TTC549 (cell line): Measurements from ENCODE around the gene AP1M1.

Experiments used
- FAIRE-seq: peaks from 2 replicates; lab custom pipeline; 2012; peaks lifted over from hg19 to GRCh38; lab: Jason Lieb, UNC

Gene AP1M1

DNA sequence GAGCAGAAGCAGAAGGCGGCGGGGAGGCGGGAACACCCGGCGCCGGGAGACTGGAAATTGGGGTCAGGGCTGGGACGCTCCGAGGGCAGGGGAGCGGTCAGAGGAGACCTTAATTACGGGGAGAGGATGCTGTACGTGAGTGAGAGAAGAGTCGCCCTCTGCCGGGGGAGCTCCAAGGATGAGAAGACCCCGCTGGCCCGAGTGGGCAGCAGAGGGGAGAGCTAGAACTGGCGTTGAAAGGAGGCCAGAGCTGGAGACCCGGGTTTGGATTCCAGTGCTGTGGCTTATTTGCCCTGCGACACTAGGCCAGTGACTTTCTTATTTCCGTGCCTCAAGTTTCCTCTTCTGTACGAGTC, 12.0 kb upstream of the AP1M1 start:
- FAIRE-seq, result no peak

DNA sequence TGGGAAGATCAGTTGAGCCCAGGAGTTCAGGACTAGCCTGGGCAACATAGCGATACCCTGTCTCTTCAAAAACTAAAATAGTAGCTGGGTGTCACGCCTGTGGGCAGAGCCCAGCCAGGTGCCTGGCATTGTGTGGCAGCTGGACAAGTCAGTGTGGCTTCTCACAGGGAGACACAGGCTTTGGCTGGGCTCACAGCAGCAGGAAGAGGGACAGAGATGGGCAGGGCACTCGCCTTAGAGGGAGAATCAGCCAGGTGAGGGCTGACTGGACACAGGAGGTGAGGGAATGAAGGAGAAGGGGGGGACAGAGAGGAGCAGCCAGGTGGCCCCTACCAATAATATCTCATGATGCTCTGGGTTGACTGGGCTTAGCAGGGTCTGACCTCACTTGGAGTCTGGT, 9.2 kb upstream of the AP1M1 start:
- no peak for FAIRE-seq

DNA sequence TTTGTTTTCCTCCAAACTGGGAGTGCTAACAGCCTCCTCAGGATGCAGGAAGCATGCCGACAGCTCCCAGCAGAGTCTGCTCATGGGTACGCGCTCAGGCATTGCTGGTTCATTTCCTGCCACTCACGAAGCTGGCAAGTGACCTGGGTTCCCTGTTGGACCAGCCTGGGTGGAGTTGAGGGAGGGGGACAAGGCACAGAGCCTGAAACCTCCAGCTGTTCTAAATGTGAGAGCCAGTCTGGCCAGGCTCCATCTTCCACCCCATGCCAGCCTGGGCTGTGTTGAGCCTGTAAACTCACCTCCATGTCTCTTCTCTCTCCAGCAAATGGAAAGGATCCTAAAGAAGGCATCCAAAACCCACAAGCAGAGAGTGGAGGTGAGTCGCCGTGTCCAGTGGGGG, 7.5 kb upstream of the AP1M1 start:
- FAIRE-seq, result no peak

DNA sequence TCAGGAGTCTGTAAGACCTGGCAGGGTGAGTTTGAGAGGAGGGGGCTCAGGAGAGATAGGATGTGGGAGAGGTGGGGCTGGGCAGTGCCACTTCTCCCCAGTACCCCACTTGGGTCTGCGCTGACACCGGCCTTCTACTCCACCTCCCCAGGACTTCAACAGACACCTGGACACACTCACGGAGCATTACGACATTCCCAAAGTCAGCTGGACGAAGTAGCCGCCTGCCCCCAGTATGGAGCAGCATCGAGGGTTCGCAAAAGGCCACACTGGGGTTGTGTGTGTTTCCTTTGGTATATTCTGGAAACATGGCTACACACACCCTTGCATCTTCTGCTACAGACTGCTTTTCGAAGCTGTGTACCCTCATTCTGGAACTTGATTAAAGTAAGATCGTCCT, 7.0 kb upstream of the AP1M1 start:
- FAIRE-seq, result no peak

DNA sequence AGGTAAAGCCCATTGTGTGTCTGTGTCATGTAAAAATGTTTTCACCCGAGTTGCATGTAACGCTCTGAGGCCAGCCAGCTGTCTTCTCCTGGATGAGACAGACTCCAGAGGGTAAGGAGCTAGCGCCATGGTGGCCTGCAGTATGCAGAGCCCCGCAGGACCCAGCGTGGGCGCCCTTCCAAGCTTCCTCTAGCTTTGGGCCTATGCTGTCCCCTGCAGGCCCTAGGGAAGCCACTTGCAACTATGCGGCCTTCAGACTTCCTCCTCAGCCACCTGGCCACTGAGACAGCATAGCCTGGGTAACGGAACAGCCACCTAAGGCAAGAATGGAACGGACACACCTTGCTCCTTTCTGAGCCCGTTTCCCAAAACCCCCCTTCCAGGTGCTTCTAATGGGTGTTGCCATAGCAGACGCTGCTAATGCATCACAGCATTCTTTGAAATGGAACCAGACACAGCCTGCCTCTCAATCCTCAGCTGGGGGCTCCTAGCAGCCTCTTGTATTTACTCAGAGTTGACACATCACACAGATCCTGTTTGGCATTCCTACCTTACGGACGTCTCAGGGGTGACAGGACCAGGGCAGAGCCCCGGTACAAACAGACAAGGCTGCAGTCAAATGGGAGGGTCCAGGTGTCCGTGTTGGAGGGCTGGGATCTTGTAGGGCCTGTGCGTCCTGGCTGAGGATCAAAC, 6.3 kb upstream of the AP1M1 start:
- FAIRE-seq, result no peak

DNA sequence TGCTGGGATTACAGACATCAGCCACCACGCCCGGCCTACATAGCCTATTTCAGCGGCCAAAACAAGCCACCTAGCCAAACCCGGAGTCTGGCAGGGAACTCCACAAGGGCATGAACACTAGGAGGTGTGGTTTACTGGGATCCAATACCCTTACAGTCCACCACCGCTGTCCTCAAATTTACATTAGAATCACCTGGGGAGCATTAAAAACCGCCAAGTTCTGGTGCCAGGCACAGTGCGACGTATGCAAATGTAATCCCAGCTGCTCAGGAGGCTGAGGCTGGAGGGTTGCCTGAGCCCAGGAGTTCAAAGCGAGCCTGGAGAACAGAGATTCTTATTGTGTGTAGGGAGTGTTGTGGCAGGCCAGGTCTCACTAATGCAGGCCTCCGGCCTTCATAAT, 4.2 kb upstream of the AP1M1 start:
- no peak for FAIRE-seq

DNA sequence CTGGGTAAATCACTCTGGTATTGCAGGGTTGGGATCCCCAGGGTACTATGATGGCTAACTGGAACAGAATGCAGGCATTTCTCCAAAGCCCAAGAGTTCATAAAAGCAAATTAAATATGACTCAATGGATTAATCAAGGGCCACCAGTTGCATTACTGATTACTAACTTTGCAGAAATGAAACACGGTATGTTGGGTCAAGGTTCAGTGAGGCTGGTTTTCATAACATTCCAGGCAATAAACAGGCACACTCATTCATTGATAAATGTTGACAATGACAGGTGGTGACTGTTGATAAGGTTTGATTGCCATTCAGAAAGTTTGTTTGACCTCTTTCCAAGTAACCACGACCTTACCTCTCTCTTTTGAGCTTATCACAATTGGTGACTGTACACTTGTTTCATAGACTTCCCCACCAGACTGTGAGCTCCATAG, 506 bp upstream of the AP1M1 start:
- no peak for FAIRE-seq

DNA sequence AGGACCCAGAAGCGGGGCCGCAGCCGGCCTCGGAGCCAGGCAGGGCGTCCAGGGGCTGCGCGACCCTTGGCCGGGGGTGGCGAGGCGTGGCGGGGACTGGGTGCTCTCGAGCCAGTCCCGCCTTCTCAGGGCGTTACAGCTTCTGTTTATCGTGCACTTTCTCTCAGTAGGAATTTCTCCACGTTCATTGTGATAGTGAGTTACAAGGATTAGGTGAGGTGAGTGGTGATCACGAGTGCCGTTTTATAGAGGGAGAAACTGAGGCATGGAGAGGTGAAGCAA, 600 bp downstream of the AP1M1 start:
- no peak for FAIRE-seq

DNA sequence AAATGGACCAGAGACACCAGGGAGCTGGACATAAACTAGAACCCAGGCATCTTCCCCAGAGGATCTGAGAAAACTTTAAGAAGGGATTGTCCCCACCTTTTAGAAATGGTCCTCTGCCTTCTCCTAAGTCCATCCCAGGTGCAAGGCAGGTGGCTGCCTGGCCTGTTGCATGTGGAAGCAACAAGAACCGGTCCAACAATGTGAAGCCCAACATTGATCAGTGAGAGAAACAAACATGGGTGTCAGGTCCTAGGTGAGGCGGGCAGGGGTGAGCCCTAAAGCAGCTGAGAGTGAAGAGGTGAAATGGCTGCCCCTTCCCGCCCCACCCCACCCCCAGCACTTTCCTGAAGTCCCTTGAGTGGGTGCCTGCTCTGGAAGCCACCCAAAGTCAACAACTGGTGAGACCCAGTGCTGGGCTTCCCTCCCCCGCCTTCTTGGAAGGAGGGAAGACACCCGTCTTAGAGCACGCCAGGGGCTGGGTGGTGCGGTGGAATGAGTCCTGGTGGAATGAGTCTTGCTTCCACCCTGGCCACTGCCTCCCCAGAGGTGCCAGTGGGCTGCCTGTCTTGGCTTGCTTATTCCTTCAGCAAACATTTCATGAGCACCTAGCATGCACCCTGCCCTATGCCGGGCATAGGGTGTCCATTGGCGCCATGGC, 1.7 kb downstream of the AP1M1 start:
- FAIRE-seq, result no peak

DNA sequence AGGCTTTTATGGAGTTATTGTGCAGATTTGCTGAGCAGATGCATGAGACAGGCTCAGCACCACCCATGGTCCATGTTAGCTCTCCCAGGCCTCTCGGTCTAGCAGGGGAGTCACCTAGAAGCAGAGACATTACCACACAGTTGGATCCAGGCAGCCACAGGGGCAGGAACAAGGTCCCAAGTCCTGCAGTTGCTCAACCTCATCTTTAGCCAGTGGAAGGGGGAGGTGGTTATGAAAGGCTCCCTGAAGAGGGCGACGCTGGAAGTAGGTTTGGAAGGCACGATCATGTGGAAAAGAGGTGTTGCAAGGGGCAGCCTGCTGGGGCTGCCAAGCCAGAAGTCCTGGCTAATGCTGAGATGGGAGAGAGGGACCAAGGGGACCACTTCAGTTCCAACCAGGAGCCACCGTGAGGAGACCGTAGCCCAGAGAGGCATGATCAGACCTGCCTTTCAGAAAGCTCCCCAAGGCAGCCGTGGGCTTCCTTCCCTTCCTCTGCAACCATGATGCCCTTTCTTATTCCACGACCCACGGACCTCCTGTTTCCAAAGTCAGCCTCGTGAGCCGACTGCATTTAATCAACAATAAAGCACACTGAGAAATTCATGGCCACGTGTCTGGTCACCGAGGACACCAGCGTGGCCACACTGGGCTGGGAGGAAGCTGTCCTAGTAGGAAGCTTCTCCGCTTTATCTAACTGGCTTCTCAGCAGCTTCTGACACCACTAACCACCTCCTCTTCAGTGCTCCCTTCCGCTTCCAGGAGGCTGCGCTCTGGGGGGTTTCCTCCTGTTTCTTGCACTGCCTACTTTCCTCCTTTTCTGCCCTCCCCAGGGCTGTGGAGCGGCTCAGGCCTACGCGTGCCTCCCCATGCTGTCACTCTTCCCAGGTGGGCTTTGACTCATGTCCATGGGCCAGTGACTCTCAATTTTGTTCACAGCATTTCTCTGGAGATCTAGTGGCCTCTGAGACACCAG, 2.6 kb downstream of the AP1M1 start:
- FAIRE-seq, result no peak

DNA sequence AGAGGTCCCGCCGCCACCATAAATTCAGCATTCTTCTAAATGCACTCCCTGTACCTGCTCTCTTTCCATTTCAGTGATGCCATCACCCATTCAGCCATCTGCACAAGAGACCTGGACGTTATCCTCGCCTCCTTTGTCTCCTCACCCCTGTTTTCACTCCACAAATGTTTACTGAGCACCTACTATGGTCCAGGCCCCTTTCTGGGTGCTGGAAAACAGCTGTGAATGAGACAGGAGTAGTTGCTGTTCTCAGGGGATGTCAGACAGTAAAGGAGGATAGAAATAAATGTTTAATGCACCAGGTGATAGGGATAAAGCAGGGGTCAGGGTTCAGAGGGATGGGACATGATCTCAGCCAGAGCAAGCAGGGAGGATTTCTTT, 3.3 kb downstream of the AP1M1 start:
- FAIRE-seq, result no peak

DNA sequence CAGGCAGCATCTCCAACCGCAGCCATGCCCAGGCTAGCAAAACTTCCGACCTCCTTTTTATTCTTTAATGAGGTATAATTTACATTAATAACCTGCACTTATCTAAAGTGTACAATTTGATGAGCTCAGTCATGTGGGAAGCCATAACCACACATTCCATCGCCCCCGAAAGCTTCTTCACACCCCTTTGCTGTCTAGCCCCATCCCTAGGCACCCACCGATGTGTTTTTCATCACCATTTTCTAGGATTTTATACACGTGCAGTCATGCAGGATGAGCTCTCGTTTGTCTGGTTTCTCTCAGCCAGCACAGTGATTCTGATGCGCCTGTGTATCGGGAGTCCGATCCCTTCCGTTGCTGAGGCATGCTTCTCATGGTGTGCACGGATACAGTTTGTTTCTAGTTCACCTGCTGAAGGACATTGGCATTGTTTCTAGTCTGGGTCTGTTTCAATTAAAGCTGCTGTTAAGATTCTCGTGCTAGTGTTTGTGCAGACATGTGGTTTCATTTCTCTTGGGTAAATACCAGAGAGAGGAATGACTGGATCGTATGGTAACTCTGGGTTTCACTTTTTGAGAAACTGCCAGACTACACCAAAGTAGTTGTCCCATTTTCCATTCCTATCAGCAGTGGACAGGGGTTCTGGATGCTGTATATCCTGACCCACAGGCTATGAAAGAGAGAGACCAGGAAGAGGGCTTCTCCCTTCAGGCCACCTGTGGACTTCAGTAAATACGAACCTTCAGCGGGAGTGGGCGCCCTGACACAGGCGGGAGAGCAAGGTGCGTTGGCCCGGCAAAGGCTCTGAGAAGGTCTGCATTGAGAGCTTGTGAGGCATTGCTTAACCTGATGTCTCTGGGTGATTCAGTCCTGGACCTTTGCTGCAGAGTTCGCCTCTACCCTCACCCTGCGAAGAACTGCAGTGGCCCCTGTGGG, 4.9 kb downstream of the AP1M1 start:
- no peak for FAIRE-seq

DNA sequence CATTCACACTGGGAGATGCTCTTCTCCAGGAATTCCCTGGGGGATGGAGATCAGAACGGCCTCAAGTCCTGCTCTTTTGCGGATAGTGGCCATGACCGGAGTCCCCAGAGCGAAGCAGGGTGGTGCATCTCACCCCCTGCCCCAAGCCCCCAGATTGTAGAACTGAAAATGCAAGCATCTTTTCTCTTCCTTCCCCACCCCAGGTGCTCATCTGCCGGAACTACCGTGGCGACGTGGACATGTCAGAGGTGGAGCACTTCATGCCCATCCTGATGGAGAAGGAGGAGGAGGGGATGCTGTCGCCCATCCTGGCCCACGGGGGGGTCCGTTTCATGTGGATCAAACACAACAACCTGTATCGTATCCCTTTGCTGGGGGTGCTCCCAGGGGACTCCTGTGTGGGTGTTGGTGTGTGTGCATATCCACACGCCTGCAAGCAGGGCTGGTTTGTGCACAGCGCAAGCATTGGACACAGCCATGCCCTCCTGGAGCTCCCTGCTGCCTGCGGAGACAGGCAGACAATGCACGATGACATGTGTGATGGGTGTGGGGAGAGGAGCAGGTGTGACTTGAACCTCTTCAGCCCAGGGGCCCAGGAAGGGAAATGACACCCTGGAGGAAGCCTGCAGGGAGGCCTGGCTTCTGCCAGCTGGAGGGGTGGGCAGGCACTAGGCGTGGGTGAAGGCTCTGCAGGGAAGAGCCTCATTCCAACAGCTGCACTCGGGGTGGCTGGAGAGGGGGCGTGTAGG, 5.7 kb downstream of the AP1M1 start:
- FAIRE-seq, result no peak

DNA sequence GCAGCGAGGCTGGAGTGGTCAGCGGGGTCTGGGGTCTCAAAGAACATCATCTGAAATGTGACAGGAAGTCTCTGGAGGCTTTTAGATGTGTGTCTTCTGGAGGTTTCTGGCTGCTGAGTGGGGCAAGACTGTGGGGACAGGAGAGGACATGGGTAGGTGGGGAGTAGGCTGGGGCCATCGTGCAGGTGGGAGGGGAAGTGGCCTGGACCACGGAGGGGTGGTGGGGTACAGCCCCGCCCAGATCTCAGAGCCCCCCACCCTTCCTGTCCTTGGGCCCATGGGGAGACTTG, 6.2 kb downstream of the AP1M1 start:
- FAIRE-seq, result no peak

DNA sequence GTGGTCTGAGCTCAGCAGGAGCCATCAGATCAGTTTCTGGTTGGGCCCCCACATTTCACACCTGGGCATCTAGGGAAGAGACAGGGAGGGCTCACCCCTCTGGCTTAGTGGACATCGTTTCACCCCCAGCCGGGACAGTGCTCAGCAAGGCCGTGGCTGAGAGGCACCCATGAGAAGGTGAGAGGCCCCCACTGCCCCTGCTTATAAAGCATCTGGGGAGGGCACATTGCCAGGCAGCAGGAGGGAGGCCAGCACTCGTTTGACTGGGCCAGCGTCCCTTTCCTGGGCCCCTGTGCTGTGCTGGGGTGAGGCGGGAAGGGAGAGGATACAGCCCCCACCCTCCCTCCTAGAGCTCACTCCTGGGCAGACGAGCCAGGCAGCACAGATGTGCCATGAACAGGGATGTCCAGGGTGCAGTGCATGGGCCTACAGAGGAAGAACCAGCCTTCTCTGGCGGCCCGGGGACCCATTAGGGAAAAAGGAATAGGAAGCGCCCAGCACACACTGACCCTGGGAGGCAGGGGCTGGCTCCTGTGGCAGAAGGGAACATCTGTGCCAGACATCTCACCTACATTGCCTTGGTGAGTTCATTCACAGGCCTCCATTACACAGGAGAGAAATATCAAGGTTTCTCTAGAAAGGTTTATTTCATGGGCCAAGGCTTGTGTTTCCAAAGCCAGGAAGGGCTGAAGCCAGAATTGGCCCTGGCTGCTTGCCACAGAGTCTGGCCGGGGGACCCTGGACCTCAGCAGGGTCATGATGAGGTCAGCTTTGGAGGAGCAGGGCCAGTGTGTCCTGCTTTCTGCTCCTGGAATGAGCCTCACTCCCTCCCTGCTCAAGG, 7.7 kb downstream of the AP1M1 start:
- FAIRE-seq, result no peak

DNA sequence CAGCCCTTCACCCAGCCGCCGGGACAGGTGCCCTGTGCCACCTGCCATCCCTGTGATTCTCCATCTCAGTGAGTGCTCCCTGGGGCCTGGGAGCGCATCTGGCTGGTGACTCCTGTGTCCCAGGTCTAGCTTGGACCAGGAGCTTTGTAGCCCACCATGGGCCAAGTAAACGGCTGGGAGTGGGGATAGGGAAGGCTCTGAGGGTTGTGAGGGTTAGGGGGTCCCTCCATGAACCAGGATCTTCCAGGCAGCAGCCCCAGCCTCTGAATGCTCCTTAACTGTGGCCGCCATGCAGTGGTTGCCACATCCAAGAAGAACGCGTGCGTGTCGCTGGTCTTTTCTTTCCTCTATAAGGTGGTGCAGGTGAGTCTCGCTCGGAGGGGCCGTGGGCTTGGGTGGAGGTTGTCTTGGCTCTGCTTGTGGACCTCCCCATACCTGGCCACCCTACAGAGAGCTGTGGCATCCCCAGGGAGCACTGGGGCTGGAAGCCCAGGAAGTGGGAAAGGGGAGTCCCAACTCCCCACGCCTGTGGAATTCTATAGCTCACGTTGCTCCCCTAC, 8.4 kb downstream of the AP1M1 start:
- no peak for FAIRE-seq

DNA sequence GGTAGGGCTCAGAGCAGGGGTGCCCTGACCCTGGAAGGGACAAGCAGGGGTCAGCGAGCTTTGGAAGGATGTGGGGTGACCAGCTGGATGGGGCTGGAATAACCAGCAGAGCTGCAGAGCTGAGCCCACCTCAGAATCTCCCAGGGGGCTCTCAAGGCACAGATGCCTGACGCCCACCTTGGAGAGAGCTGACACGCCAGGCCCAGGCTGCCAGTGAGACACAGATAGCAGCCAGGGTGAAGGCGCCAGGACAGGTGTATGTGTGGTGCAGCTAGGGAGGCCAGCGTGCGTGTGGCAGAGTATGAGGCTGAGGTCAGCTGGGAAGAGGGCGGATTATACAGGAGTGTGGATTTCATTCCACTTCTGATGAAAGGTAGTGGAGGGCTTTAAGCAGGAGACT, 8.9 kb downstream of the AP1M1 start:
- no peak for FAIRE-seq

DNA sequence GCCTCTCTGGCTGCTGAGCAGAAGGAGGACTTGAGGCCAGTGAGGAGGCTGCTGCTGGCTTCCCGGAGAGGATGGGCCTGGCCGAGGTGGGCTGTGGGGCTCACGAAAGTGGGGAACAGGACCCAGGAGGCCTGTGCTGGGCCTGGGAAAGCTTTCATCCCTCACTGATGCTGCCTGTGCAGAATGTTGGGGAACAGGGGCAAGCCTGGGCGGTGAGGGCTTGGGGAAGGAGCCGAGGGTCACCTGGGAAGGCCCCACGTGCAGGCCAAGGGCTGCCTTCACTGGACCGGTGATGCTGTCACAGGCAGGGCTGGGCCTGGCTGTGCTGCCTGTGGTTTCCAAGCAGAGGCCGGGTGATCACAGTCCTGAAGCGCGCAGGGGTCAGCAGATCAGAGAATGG, 9.4 kb downstream of the AP1M1 start:
- no peak for FAIRE-seq

DNA sequence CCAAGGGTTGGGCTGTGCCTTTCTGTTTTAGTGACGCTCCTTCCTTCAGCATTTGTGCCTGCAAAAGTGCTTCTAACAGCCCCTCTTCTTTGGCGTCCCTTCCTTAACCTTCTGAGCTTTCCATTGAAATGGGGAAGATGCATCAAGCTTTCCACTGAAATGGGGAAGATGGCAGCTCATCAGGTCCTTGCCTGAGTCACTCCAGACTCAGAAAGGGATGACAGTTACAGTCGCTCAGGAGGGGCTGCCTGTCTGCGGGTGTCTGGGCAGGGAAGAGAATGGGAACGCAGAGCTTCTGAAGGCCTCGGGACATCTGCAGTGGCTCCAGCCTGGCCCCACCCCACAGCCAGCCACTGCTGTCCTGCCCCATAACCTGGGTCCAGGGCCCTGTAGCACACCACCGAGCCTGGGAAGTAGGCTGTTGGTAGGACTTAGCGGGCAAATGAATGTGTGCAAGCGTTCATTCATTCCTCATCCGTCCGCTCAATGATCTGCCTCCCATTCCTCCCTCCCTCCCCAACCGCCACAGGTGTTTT, 9.8 kb downstream of the AP1M1 start:
- FAIRE-seq, result no peak

DNA sequence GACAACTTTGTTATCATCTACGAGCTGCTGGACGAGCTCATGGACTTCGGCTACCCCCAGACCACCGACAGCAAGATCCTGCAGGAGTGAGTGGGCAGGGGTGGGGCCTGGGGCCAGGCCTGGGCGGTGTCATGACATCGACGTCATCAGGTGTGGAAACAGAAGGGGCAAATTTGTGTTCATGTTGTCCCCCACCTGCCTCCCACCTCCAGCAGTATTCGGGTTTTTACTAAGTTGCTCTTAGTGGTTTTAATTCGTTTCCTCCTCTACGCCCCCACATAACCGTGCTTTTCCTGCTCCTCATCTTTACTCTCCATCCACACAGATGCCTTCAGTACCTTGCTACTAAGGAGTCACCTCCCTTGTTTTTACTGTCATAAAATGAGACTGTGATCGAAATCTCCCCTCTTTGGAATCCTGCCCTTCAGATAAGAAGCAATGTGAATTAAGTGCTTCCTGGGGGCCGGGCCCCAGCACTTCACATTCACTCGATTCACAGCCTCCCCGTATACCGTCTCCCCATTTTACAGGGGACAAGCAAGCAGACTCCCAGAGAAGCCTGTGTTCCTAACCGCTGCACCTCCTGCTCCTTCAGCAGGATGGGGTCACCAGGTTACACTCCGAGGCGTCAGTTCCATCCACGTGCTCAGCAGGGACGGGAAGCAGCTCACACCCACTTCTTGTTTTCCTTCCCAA, 10.5 kb downstream of the AP1M1 start:
- FAIRE-seq, result no peak
